ENCODE data around the gene SLC6A18.

SLC6A18 gene

GRCh38 chr5:1295650-1296037 lies 70.5 kb downstream of the SLC6A18 start:
- no peak overlapping the region for H3K4me3 ChIP-seq (replicated peaks; ENCODE audit: low read depth, low read length)
- no peak for DNase-seq (ENCODE audit: extremely low read depth, low read depth)
- TF ChIP-seq, protein P1, sequence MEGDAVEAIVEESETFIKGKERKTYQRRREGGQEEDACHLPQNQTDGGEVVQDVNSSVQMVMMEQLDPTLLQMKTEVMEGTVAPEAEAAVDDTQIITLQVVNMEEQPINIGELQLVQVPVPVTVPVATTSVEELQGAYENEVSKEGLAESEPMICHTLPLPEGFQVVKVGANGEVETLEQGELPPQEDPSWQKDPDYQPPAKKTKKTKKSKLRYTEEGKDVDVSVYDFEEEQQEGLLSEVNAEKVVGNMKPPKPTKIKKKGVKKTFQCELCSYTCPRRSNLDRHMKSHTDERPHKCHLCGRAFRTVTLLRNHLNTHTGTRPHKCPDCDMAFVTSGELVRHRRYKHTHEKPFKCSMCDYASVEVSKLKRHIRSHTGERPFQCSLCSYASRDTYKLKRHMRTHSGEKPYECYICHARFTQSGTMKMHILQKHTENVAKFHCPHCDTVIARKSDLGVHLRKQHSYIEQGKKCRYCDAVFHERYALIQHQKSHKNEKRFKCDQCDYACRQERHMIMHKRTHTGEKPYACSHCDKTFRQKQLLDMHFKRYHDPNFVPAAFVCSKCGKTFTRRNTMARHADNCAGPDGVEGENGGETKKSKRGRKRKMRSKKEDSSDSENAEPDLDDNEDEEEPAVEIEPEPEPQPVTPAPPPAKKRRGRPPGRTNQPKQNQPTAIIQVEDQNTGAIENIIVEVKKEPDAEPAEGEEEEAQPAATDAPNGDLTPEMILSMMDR (IDR thresholded peaks at IDR 0.05; ENCODE audit: low read depth, low read length, missing control alignments): no peak

Measured in HFF-Myc (cell line).